Kidney (tissue), 14 donors: ENCODE measurements around the gene CPSF4. TPM values are rescaled to one million over a fixed set of nuclear protein-coding genes. Genes with fewer than 3 reads are reported as not detected.
A peak's percentile ranks its signal among the peaks of the same experiment; 100 is the strongest.

ENCODE experiments used
- DNase-seq, 5 donors: peaks; one replicate each; pipeline ENCODE4 v3.0.0-alpha.2; 2013 to 2020
- FAIRE-seq: peaks from 2 replicates; lab custom pipeline; 2012; peaks lifted over from hg19 to GRCh38; lab: Jason Lieb, UNC
- H3K27ac ChIP-seq, 2 donors: one replicate each; pipeline ENCODE4 v1.7.0; 2013; ENCODE audit warnings: low read depth in 2 of 2, low read length in 2 of 2, inconsistent platforms in 1 of 2
- H3K27me3 ChIP-seq: one replicate; pipeline ENCODE4 v1.7.1; 2013; ENCODE audit warnings: low read length, inconsistent platforms; ENCODE audit not compliant: control insufficient read depth, insufficient read depth
- H3K36me3 ChIP-seq, 3 donors: one replicate each; pipeline versions ENCODE4 v1.7.0 to v1.7.1; 2013; ENCODE audit warnings: low read length in 3 of 3, control low read depth in 1 of 3, inconsistent platforms in 1 of 3; ENCODE audit not compliant: insufficient read depth in 3 of 3, control insufficient read depth in 2 of 3
- H3K4me1 ChIP-seq, 3 donors: one replicate each; pipeline versions ENCODE4 v1.7.0 to v1.7.1; 2013; ENCODE audit warnings: low read length in 3 of 3, inconsistent platforms in 1 of 3, low read depth in 1 of 3; ENCODE audit not compliant: control insufficient read depth in 2 of 3, insufficient read depth in 2 of 3
- H3K4me3 ChIP-seq, 3 donors: one replicate each; pipeline versions ENCODE4 v1.7.0 to v1.8.1; 2013; ENCODE audit warnings: low read length in 3 of 3, control low read depth in 1 of 3, inconsistent platforms in 1 of 3
- H3K9ac ChIP-seq, 3 donors: one replicate each; pipeline versions ENCODE4 v1.7.0 to v1.7.1; 2013; ENCODE audit warnings: low read length in 3 of 3, control low read depth in 1 of 3, inconsistent platforms in 1 of 3
- H3K9me3 ChIP-seq, 3 donors: one replicate each; pipeline versions ENCODE4 v1.7.0 to v1.7.1; 2013; ENCODE audit warnings: low read length in 3 of 3, control low read depth in 1 of 3, inconsistent platforms in 1 of 3; ENCODE audit not compliant: control insufficient read depth in 2 of 3, insufficient read depth in 1 of 3
- intact Hi-C: fragments of 100-400 bp; cut with DNase I; formaldehyde crosslinking; loops from one replicate; pipeline ENCODE4 v1.11.1; 2022
- polyA plus RNA-seq: library from polyadenylated mRNA; stranded (reverse); fragments of 350-450 nt; fragmentation: Illumina TruSeq; extraction: RNeasy Lipid Tissue Mini Kit (QIAGEN cat#74804); gene quantifications from one replicate; pipeline ENCODE4 v1.2.3, GENCODE V29; 2014; ENCODE audit warnings: low read depth, low replicate concordance; ENCODE audit not compliant: insufficient read depth
- total RNA-seq: library from RNA; stranded (reverse); fragmentation: NEBNext Ultra II Directional; extraction: Animal tissue kit (Norgen Biotek cat#: 25700); gene quantifications from one replicate; pipeline ENCODE4 v1.2.1, GENCODE V29; 2021
- TF ChIP-seq, protein P1 (sequence below): IDR thresholded peaks from 3 replicates; pipeline ENCODE4 v1.5.1; 2012; ENCODE audit warnings: mild to moderate bottlenecking, moderate library complexity, borderline replicate concordance; ENCODE audit not compliant: insufficient read depth; ENCODE audit errors: extremely low read depth
- donor health status: control.
- donor health status: control.
- donor health status: control.
- donor health status: control.
- donor health status: control.
- donor health status: DM: yes; HTN: yes; CAD: no.
- donor health status: Normal renal cell carcinoma (clear cell type).

The CPSF4 gene
- total and polyA plus RNA-seq, 2 donors from 2014 or later: 24.2 to 28.9 TPM

DNA sequence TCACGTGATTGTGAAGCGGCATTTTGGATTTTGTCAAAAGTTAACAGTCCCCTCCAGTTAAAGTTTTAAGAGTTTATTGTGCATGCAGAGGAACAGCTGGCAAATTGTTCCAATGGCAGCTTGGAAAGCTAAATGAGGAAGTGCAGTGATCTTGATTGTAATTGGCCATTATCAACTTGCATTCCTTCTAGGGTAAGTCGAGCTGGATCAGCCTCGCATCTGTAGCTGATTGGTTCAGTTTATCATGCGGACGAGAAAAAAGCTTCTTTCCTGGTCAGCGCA is 34.5 kb downstream of the CPSF4 start:
- peak in 3 of 5 donors; percentile 24 to 83 (median 67) for DNase-seq
- peak overlapping the region; percentile 76 to 96 (median 81) for H3K4me3 ChIP-seq
- H3K27me3 ChIP-seq: no peaks in the 10 kb centered on the region
- H3K4me1 ChIP-seq: peaks cover 0 to 8% (median 3%) of the 10 kb centered on the region in 3 donors
- TF ChIP-seq, protein P1, sequence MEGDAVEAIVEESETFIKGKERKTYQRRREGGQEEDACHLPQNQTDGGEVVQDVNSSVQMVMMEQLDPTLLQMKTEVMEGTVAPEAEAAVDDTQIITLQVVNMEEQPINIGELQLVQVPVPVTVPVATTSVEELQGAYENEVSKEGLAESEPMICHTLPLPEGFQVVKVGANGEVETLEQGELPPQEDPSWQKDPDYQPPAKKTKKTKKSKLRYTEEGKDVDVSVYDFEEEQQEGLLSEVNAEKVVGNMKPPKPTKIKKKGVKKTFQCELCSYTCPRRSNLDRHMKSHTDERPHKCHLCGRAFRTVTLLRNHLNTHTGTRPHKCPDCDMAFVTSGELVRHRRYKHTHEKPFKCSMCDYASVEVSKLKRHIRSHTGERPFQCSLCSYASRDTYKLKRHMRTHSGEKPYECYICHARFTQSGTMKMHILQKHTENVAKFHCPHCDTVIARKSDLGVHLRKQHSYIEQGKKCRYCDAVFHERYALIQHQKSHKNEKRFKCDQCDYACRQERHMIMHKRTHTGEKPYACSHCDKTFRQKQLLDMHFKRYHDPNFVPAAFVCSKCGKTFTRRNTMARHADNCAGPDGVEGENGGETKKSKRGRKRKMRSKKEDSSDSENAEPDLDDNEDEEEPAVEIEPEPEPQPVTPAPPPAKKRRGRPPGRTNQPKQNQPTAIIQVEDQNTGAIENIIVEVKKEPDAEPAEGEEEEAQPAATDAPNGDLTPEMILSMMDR: no peak
- H3K36me3 ChIP-seq: no peaks in the 10 kb centered on the region
- no peak for FAIRE-seq
- peak overlapping the region in 1 of 2 donors; percentile 41 for H3K27ac ChIP-seq
- peak overlapping the region; percentile 30 to 69 (median 65) for H3K9ac ChIP-seq
- intact Hi-C loops: no loop called here
- H3K9me3 ChIP-seq: no peaks in the 10 kb centered on the region

DNA sequence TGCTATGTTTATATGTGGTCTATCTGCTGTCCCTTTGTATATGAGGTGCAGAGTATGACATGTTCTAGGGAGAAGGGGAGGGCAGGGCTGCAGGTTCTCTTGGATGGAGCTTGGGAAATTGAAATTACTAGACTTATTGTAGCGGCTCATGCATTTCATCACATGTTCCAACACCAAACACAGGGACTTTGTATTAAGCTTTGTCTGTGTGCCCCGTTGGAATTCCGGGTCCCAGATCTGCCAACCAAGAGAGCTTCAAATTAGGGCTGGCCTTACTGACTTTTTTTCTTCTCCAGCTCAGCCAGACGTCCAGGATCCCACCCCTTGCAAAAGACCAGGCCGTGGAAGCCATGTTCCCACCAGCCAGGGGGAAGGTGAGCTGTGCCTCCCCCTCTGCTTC is 37.4 kb downstream of the CPSF4 start:
- DNase-seq: no peak
- no peak for FAIRE-seq

DNA sequence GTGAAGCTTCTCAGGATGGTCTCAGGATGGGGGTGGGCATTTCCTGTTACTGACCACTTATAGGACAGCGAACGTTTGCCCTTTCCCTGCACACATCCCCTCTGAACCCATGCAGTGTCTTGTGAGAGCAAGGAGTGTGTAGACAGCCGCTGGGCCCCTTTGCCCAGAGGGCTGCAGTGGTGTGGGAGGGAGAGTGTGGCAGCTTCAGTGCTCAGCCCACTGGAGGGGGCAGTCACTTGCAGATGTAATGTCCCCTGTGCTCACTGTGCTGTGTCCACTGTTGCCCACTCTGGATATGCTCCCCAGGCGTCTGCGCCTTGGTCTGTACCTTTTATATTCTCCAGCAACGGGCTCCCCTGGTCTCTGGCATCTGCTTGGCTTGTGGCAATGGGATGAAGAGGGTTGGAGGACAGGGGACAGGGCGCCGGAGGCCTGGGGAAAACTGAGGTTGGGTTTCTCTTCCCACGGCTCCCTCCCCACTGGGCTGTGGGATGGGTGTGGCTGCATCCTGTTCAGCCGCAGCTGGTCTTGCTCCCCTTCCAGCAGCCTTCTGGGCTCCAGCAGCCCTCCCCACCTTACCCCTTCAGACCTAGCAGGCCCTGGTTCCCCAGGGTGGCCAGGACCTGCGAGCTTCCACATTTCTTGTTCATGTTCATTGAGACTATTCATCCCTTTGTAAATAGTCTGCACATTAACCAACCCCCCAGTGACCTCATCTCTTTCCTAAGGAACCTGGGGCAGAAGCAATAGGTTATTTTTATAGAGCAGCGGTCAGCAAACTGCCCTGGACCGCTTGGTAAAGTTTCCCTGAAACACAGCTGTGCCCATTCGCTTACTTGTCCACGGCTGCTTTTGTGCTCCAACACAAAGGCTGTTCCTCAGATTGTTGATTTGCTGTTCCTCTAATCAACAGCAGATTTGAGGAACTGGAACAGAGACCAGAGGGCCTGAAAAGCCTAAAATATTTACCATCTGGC is 40.0 kb downstream of the CPSF4 start:
- FAIRE-seq (no peak), DNase-seq (no peak)
- H3K36me3 ChIP-seq: peaks cover 0 to 2% (median 0%) of the 10 kb centered on the region in 3 donors
- H3K9ac ChIP-seq: no peak overlapping the region
- no peaks in the 10 kb centered on the region for H3K9me3 ChIP-seq
- no peaks in the 10 kb centered on the region for H3K27me3 ChIP-seq
- peaks cover 0 to 3% (median 0%) of the 10 kb centered on the region in 3 donors for H3K4me1 ChIP-seq
- TF ChIP-seq, protein P1: no peak
- H3K27ac ChIP-seq: no peak overlapping the region
- no peak overlapping the region for H3K4me3 ChIP-seq
- intact Hi-C loops: no loop called here

More for the DNA sequence above, 37.4 kb downstream of the CPSF4 start:
- Histone ChIP-seq H3K27ac (no peak overlapping the region), H3K4me3 (no peak overlapping the region), H3K9me3 (no peaks in the 10 kb centered on the region), H3K27me3 (no peaks in the 10 kb centered on the region), H3K36me3 (peaks cover 0 to 2% (median 0%) of the 10 kb centered on the region in 3 donors), H3K9ac (no peak overlapping the region), H3K4me1 (peaks cover 0 to 8% (median 3%) of the 10 kb centered on the region in 3 donors)
- intact Hi-C loops: no loop called here
- TF ChIP-seq, protein P1: no peak
